Measurements from ENCODE around the gene IFI27. TPM values are rescaled to one million over a fixed set of nuclear protein-coding genes. Genes with fewer than 3 reads are reported as not detected.

Gene IFI27
- total RNA-seq, 1 experiment from 2014 or later: 4.9 TPM

DNA sequence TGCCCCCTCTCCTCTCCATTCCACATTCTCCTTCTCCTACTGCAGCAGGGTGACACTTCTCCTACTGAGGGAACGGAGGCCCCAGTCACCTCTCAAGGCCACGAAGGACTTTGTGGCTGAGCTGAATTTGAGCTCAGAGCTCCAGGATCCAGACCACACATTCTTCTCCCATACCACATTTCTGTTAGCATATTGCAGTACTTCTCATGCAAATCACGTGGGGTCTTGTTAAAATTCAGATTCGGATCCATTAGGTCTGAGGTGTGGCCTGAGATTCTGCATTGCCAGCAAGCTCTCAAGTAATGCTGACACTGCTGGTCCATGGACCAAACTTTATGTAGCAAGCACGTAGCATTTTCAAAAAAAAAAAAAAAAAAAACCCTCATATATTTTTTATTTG lies 28.5 kb downstream of the IFI27 start:
- no peak overlapping the region for H3K27ac ChIP-seq (ENCODE audit: low read depth, low read length, poor library complexity, severe bottlenecking)
- no peaks in the 10 kb centered on the region for H3K27me3 ChIP-seq (replicated peaks; ENCODE audit: insufficient read depth, low read depth, low read length, poor library complexity)
- no peak for TF ChIP-seq EZH2 (IDR thresholded peaks at IDR 0.05; ENCODE audit: borderline replicate concordance, low read depth, low read length, poor library complexity, severe bottlenecking)
- TF ChIP-seq, protein P1, sequence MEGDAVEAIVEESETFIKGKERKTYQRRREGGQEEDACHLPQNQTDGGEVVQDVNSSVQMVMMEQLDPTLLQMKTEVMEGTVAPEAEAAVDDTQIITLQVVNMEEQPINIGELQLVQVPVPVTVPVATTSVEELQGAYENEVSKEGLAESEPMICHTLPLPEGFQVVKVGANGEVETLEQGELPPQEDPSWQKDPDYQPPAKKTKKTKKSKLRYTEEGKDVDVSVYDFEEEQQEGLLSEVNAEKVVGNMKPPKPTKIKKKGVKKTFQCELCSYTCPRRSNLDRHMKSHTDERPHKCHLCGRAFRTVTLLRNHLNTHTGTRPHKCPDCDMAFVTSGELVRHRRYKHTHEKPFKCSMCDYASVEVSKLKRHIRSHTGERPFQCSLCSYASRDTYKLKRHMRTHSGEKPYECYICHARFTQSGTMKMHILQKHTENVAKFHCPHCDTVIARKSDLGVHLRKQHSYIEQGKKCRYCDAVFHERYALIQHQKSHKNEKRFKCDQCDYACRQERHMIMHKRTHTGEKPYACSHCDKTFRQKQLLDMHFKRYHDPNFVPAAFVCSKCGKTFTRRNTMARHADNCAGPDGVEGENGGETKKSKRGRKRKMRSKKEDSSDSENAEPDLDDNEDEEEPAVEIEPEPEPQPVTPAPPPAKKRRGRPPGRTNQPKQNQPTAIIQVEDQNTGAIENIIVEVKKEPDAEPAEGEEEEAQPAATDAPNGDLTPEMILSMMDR (conservative IDR thresholded peaks at IDR 0.05; ENCODE audit: low read depth, low read length): no peak
- H3K36me3 ChIP-seq (ENCODE audit: insufficient read depth, low read length, poor library complexity, severe bottlenecking): no peaks in the 10 kb centered on the region
- ChIA-PET POLR2A (ENCODE audit: low non-redundant PET) (no interaction called here), CTCF (no interaction called here)
- H3K4me3 ChIP-seq (ENCODE audit: low read depth, low read length, poor library complexity, severe bottlenecking): no peak overlapping the region
- no TSS peak for BruUV-seq (replicated peaks)
- H3K4me1 ChIP-seq (ENCODE audit: insufficient read depth, low read length, poor library complexity, severe bottlenecking): no peaks in the 10 kb centered on the region
- no peak for DNase-seq (ENCODE audit: low spot score)
- H3K9me3 ChIP-seq (ENCODE audit: low read depth, low read length, poor library complexity, severe bottlenecking): no peaks in the 10 kb centered on the region
- intact Hi-C loops (cut with micrococcal nuclease; ENCODE audit: unreplicated experiment): loop anchor here (5.0 kb wide), 1 partner anchor 197 kb away; no protein-coding TSS in a partner anchor

DNA sequence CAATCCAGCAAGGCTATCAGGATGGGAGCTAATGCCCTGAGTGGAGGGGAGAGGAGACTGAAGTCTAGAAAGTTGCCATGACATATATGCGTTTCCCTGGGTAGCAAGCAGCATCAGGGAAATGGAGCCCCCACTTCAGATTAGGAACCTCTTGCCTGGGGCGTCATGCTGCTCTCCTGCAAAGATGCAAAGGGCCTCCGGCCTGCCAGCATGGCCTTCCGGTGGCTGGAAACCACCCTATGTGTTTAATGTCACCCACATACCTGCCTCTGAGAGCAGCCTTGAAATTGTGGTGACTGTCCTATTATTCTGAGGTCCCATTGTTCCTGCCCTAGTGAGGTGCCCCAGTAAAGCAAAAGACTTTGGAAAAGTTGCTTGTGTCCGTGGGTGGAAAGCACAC lies 28.9 kb downstream of the IFI27 start:
- H3K36me3 ChIP-seq (ENCODE audit: insufficient read depth, low read length, poor library complexity, severe bottlenecking): no peaks in the 10 kb centered on the region

GRCh38 chr14:94142247-94142646 lies 31.7 kb downstream of the IFI27 start:
- no peaks in the 10 kb centered on the region for H3K9me3 ChIP-seq (ENCODE audit: low read depth, low read length, poor library complexity, severe bottlenecking)
- no peaks in the 10 kb centered on the region for H3K36me3 ChIP-seq (ENCODE audit: insufficient read depth, low read length, poor library complexity, severe bottlenecking)
- no peak overlapping the region for H3K4me3 ChIP-seq (ENCODE audit: low read depth, low read length, poor library complexity, severe bottlenecking)
- CTCF ChIA-PET: interaction anchor here (2.0 kb wide), 1 partner anchor 10 kb away, joined by 6 read pairs; no protein-coding TSS in a partner anchor
- no TSS peak for BruUV-seq (replicated peaks)
- H3K4me1 ChIP-seq (ENCODE audit: insufficient read depth, low read length, poor library complexity, severe bottlenecking): no peaks in the 10 kb centered on the region
- no peak overlapping the region for H3K27ac ChIP-seq (ENCODE audit: low read depth, low read length, poor library complexity, severe bottlenecking)
- no peak for DNase-seq (ENCODE audit: low spot score)
- intact Hi-C loops (cut with micrococcal nuclease; ENCODE audit: unreplicated experiment): no loop called here
- no peaks in the 10 kb centered on the region for H3K27me3 ChIP-seq (replicated peaks; ENCODE audit: insufficient read depth, low read depth, low read length, poor library complexity)
- TF ChIP-seq EZH2 (IDR thresholded peaks at IDR 0.05; ENCODE audit: borderline replicate concordance, low read depth, low read length, poor library complexity, severe bottlenecking): no peak
- TF ChIP-seq, protein P1 (conservative IDR thresholded peaks at IDR 0.05; ENCODE audit: low read depth, low read length): no peak
- POLR2A ChIA-PET (ENCODE audit: low non-redundant PET): interaction anchor here (0.8 kb wide), 1 partner anchor 17 kb away, joined by 3 read pairs; no protein-coding TSS in a partner anchor

More for the DNA sequence above, 28.9 kb downstream of the IFI27 start:
- Histone ChIP-seq H3K4me1 (ENCODE audit: insufficient read depth, low read length, poor library complexity, severe bottlenecking) (no peaks in the 10 kb centered on the region), H3K27me3 (replicated peaks; ENCODE audit: insufficient read depth, low read depth, low read length, poor library complexity) (no peaks in the 10 kb centered on the region), H3K27ac (ENCODE audit: low read depth, low read length, poor library complexity, severe bottlenecking) (no peak overlapping the region), H3K4me3 (ENCODE audit: low read depth, low read length, poor library complexity, severe bottlenecking) (no peak overlapping the region), H3K9me3 (ENCODE audit: low read depth, low read length, poor library complexity, severe bottlenecking) (no peaks in the 10 kb centered on the region)
- intact Hi-C loops (cut with micrococcal nuclease; ENCODE audit: unreplicated experiment): loop anchor here (5.0 kb wide), 1 partner anchor 197 kb away; no protein-coding TSS in a partner anchor
- ChIA-PET POLR2A (ENCODE audit: low non-redundant PET) (no interaction called here), CTCF (no interaction called here)
- no peak for DNase-seq (ENCODE audit: low spot score)
- no TSS peak for BruUV-seq (replicated peaks)
- no peak for TF ChIP-seq EZH2 (IDR thresholded peaks at IDR 0.05; ENCODE audit: borderline replicate concordance, low read depth, low read length, poor library complexity, severe bottlenecking)
- TF ChIP-seq, protein P1 (conservative IDR thresholded peaks at IDR 0.05; ENCODE audit: low read depth, low read length): no peak
